PC-9 (cell line): ENCODE data around the gene JMJD6. TPM values are rescaled to one million over a fixed set of nuclear protein-coding genes. Genes with fewer than 3 reads are reported as not detected.

ENCODE experiments used
- BruUV-seq: library from RNA; stranded (reverse); fragments of 400-500 nt; replicated peaks from 2 replicates; lab custom pipeline; 2021; lab: Mats Ljungman, UMichigan
- CTCF ChIA-PET: fragments of 300-600 bp; sonication (Branson Sonifier 250); formaldehyde crosslinking; loops from one replicate; lab custom pipeline; 2022; ENCODE audit warnings: antibody characterized with exemption; lab: Charles Lee
- POLR2A ChIA-PET: fragments of 300-600 bp; sonication (Branson Sonifier 250); formaldehyde crosslinking; loops from one replicate; lab custom pipeline; 2022; ENCODE audit warnings: antibody characterized with exemption; ENCODE audit not compliant: unreplicated experiment; lab: Charles Lee
- DNase-seq, 2 experiments: peaks; one replicate each; pipeline versions ENCODE4 v3.0.0 to v3.0.0-alpha.2; 2015 to 2022; ENCODE audit warnings: mixed read lengths in 1 of 2
- H2AFZ ChIP-seq: fragments of 200-600 bp; sonication (generic); 2 replicates; pipeline ENCODE4 v1.8.1; 2017; ENCODE audit warnings: antibody characterized with exemption
- H3F3A ChIP-seq: fragments of 200-600 bp; sonication (generic); 2 replicates; pipeline ENCODE4 v1.8.1; 2017; ENCODE audit warnings: antibody characterized with exemption, mild to moderate bottlenecking, low read depth; ENCODE audit not compliant: insufficient read depth
- H3K27ac ChIP-seq: fragments of 200-600 bp; sonication (generic); 2 replicates; pipeline ENCODE4 v1.6.1; 2016; ENCODE audit warnings: mixed run types
- H3K27me3 ChIP-seq: fragments of 200-600 bp; sonication (generic); 2 replicates; pipeline ENCODE4 v1.6.1; 2016; ENCODE audit warnings: low read depth, mixed run types; ENCODE audit not compliant: insufficient read depth
- H3K36me3 ChIP-seq: fragments of 200-600 bp; sonication (generic); 2 replicates; pipeline ENCODE4 v1.6.1; 2016; ENCODE audit warnings: low read depth, mixed run types
- H3K4me1 ChIP-seq: fragments of 200-600 bp; sonication (generic); replicated peaks from 2 replicates; pipeline ENCODE4 v1.6.1; 2016; ENCODE audit warnings: mixed run types; ENCODE audit not compliant: insufficient read depth
- H3K4me2 ChIP-seq: fragments of 200-600 bp; sonication (generic); 2 replicates; pipeline ENCODE4 v1.6.1; 2017; ENCODE audit warnings: mixed run types
- H3K4me3 ChIP-seq: fragments of 200-600 bp; sonication (generic); 2 replicates; pipeline ENCODE4 v1.6.1; 2016; ENCODE audit warnings: mixed run types
- H3K79me2 ChIP-seq: fragments of 200-600 bp; sonication (generic); 2 replicates; pipeline ENCODE4 v1.6.1; 2017; ENCODE audit warnings: low read depth, mixed run types
- H3K9me2 ChIP-seq: fragments of 200-600 bp; sonication (generic); 2 replicates; pipeline ENCODE4 v1.8.1; 2017; ENCODE audit warnings: mild to moderate bottlenecking; ENCODE audit not compliant: insufficient read depth
- H3K9me3 ChIP-seq: fragments of 200-600 bp; sonication (generic); 2 replicates; pipeline ENCODE4 v1.8.1; 2016; ENCODE audit warnings: low read depth; ENCODE audit not compliant: insufficient read depth
- H4K20me1 ChIP-seq: fragments of 200-600 bp; sonication (generic); 2 replicates; pipeline ENCODE4 v1.8.1; 2017; ENCODE audit not compliant: insufficient read depth
- CTCF ChIP-seq: fragments of 200-600 bp; sonication (generic); conservative IDR thresholded peaks from 2 replicates; pipeline ENCODE4 v1.6.1; 2017; ENCODE audit warnings: mixed run types, antibody characterized with exemption, mild to moderate bottlenecking, moderate library complexity
- EZH2 ChIP-seq: fragments of 200-600 bp; sonication (generic); IDR thresholded peaks from 2 replicates; pipeline ENCODE4 v1.8.0; 2017; ENCODE audit warnings: antibody characterized with exemption, low read depth
- intact Hi-C: fragments of 100-400 bp; cut with micrococcal nuclease; formaldehyde crosslinking; loops from one replicate; pipeline ENCODE4 v1.10.0; 2022; ENCODE audit not compliant: unreplicated experiment
- total RNA-seq: library from RNA; stranded (reverse); gene quantifications from 2 replicates; pipeline ENCODE4 v1.2.3, GENCODE V29; 2021

Gene JMJD6
- total RNA-seq, 1 experiment from 2014 or later, result 25.2 TPM

GRCh38 chr17:76691379-76692191 lies 34.8 kb downstream of the JMJD6 start:
- H3K79me2 ChIP-seq, result no peaks in the 10 kb centered on the region

GRCh38 chr17:76690596-76691280 lies 35.7 kb downstream of the JMJD6 start:
- ChIA-PET CTCF (no interaction called here), POLR2A (no interaction called here)
- intact Hi-C loops, result no loop called here
- TF ChIP-seq CTCF (no peak), EZH2 (no peak)
- no TSS peak for BruUV-seq
- no peak overlapping the region for H3K4me3 ChIP-seq
- no peaks in the 10 kb centered on the region for H4K20me1 ChIP-seq
- no peak for DNase-seq
- H3F3A ChIP-seq, result no peaks in the 10 kb centered on the region
- H3K9me3 ChIP-seq, result no peaks in the 10 kb centered on the region
- H3K27me3 ChIP-seq, result no peaks in the 10 kb centered on the region
- no peak overlapping the region for H2AFZ ChIP-seq
- H3K79me2 ChIP-seq, result no peaks in the 10 kb centered on the region
- no peaks in the 10 kb centered on the region for H3K9me2 ChIP-seq
- H3K27ac ChIP-seq, result no peak overlapping the region
- H3K4me2 ChIP-seq, result no peak overlapping the region
- no peaks in the 10 kb centered on the region for H3K4me1 ChIP-seq
- no peaks in the 10 kb centered on the region for H3K36me3 ChIP-seq

More at GRCh38 chr17:76691379-76692191, 34.8 kb downstream of the JMJD6 start:
- Histone ChIP-seq H2AFZ (no peak overlapping the region), H3K9me3 (no peaks in the 10 kb centered on the region), H3K36me3 (no peaks in the 10 kb centered on the region), H3F3A (no peaks in the 10 kb centered on the region), H3K27ac (no peak overlapping the region), H3K4me3 (no peak overlapping the region), H4K20me1 (no peaks in the 10 kb centered on the region), H3K27me3 (no peaks in the 10 kb centered on the region), H3K4me1 (no peaks in the 10 kb centered on the region), H3K4me2 (no peak overlapping the region), H3K9me2 (no peaks in the 10 kb centered on the region)
- no peak for DNase-seq
- ChIA-PET CTCF (no interaction called here), POLR2A (no interaction called here)
- TF ChIP-seq CTCF, result no peak
- TF ChIP-seq EZH2, result no peak
- BruUV-seq, result no TSS peak
- intact Hi-C loops, result no loop called here

- H3K9me2 ChIP-seq, result no peaks in the 10 kb centered on the region
- H3K9me3 ChIP-seq, result no peaks in the 10 kb centered on the region
- intact Hi-C loops, result no loop called here
- H3K36me3 ChIP-seq, result no peaks in the 10 kb centered on the region
- TF ChIP-seq EZH2 (no peak), CTCF (no peak)
- no peaks in the 10 kb centered on the region for H4K20me1 ChIP-seq
- CTCF ChIA-PET, result no interaction called here
- no peak overlapping the region for H3K4me2 ChIP-seq
- POLR2A ChIA-PET, result interaction anchor here (0.7 kb wide), 1 partner anchor 122 kb away, joined by 9 read pairs; no protein-coding TSS in a partner anchor
- H3K79me2 ChIP-seq, result no peaks in the 10 kb centered on the region
- no peaks in the 10 kb centered on the region for H3K4me1 ChIP-seq
- no peaks in the 10 kb centered on the region for H3F3A ChIP-seq
- H3K27ac ChIP-seq, result no peak overlapping the region
- DNase-seq, result no peak
- H2AFZ ChIP-seq, result no peak overlapping the region
- BruUV-seq, result no TSS peak
- no peaks in the 10 kb centered on the region for H3K27me3 ChIP-seq
- H3K4me3 ChIP-seq, result no peak overlapping the region
These were observed 36.5 kb downstream of the JMJD6 start for GRCh38 chr17:76689859-76690258.
